ENCODE measurements around the gene CLNS1A. TPM values are rescaled to one million over a fixed set of nuclear protein-coding genes. Genes with fewer than 3 reads are reported as not detected.
"Not testable (repeated sequence)": the region's sequence is repeated elsewhere in the genome, so short reads cannot be mapped to it uniquely, and the experiment has no call there.

Gene CLNS1A
- total RNA-seq, 1 donor from 2014 or later = 71.7 TPM

- intact Hi-C loops (cut with DNase I) = loop anchor here (10.0 kb wide), 1 partner anchor 361 kb away; the partner anchor contains the start of gene INTS4
- not testable (repeated sequence) for DNase-seq (ENCODE audit: low spot score)
Measured at GRCh38 chr11:77633926-77634325, 3.7 kb downstream of the CLNS1A start.

GRCh38 chr11:77630157-77630710 is 7.4 kb downstream of the CLNS1A start:
- DNase-seq (ENCODE audit: low spot score) = no peak
- intact Hi-C loops (cut with DNase I) = loop anchor here (10.0 kb wide), 1 partner anchor 365 kb away; the partner anchor contains the start of gene INTS4

- intact Hi-C loops (cut with DNase I) = no loop called here
Measured at GRCh38 chr11:77619576-77620198, 17.9 kb downstream of the CLNS1A start.

GRCh38 chr11:77617892-77618291 is 19.7 kb downstream of the CLNS1A start:
- no peak for DNase-seq (ENCODE audit: low spot score)
- intact Hi-C loops (cut with DNase I) = no loop called here

More at GRCh38 chr11:77619576-77620198, 17.9 kb downstream of the CLNS1A start:
- DNase-seq (ENCODE audit: low spot score) = no peak

GRCh38 chr11:77611921-77612320 is 25.7 kb downstream of the CLNS1A start:
- intact Hi-C loops (cut with DNase I) = no loop called here
- no peak for DNase-seq (ENCODE audit: low spot score)

- intact Hi-C loops (cut with DNase I) = no loop called here
- no peak for DNase-seq (ENCODE audit: low spot score)
Measured at GRCh38 chr11:77609234-77609633, 28.4 kb downstream of the CLNS1A start.

- intact Hi-C loops (cut with DNase I) = no loop called here
- no peak for DNase-seq (ENCODE audit: low spot score)
Measured at GRCh38 chr11:77604281-77604680, 33.3 kb downstream of the CLNS1A start.

- intact Hi-C loops (cut with DNase I) = no loop called here
- no peak for DNase-seq (ENCODE audit: low spot score)
Measured at GRCh38 chr11:77602381-77603088, 35.1 kb downstream of the CLNS1A start.

- DNase-seq (ENCODE audit: low spot score) = no peak
- intact Hi-C loops (cut with DNase I) = no loop called here
Measured at GRCh38 chr11:77598195-77598594, 39.4 kb downstream of the CLNS1A start.

GRCh38 chr11:77596626-77597025 is 41.0 kb downstream of the CLNS1A start:
- DNase-seq (ENCODE audit: low spot score) = no peak
- intact Hi-C loops (cut with DNase I) = no loop called here

GRCh38 chr11:77593883-77594282 is 43.7 kb downstream of the CLNS1A start:
- no peak for DNase-seq (ENCODE audit: low spot score)
- intact Hi-C loops (cut with DNase I) = no loop called here

GRCh38 chr11:77592727-77593126 is 44.9 kb downstream of the CLNS1A start:
- DNase-seq (ENCODE audit: low spot score) = no peak
- intact Hi-C loops (cut with DNase I) = no loop called here

GRCh38 chr11:77590194-77590782 is 47.3 kb downstream of the CLNS1A start:
- DNase-seq (ENCODE audit: low spot score) = no peak
- intact Hi-C loops (cut with DNase I) = no loop called here

GRCh38 chr11:77589521-77590193 is 47.9 kb downstream of the CLNS1A start, which contains the start of gene AQP11:
Gene AQP11, plus strand, starts transcription at chr11:77589953. Its CDS starts 40 bp downstream, at chr11:77589993.
- intact Hi-C loops (cut with DNase I) = no loop called here
- peak; percentile 90 for DNase-seq (ENCODE audit: low spot score)

- intact Hi-C loops (cut with DNase I) = no loop called here
- DNase-seq (ENCODE audit: low spot score) = no peak
Measured at GRCh38 chr11:77589181-77589520, 48.4 kb downstream of the CLNS1A start.

- intact Hi-C loops (cut with DNase I) = no loop called here
- no peak for DNase-seq (ENCODE audit: low spot score)
Measured at GRCh38 chr11:77580712-77581337, 56.8 kb downstream of the CLNS1A start.

- DNase-seq (ENCODE audit: low spot score); intact Hi-C loops (cut with DNase I): not testable (repeated sequence)
Measured at GRCh38 chr11:77575428-77575827, 62.2 kb downstream of the CLNS1A start.

GRCh38 chr11:77570896-77571295 is 66.7 kb downstream of the CLNS1A start:
- intact Hi-C loops (cut with DNase I); DNase-seq (ENCODE audit: low spot score): not testable (repeated sequence)

- intact Hi-C loops (cut with DNase I) = no loop called here
Measured at GRCh38 chr11:77569676-77570070, 67.9 kb downstream of the CLNS1A start.

More at GRCh38 chr11:77569676-77570070, 67.9 kb downstream of the CLNS1A start:
- no peak for DNase-seq (ENCODE audit: low spot score)
